Measurements from ENCODE around the gene REPS2.
A peak's percentile ranks its signal among the peaks of the same experiment; 100 is the strongest.

Gene REPS2

DNA sequence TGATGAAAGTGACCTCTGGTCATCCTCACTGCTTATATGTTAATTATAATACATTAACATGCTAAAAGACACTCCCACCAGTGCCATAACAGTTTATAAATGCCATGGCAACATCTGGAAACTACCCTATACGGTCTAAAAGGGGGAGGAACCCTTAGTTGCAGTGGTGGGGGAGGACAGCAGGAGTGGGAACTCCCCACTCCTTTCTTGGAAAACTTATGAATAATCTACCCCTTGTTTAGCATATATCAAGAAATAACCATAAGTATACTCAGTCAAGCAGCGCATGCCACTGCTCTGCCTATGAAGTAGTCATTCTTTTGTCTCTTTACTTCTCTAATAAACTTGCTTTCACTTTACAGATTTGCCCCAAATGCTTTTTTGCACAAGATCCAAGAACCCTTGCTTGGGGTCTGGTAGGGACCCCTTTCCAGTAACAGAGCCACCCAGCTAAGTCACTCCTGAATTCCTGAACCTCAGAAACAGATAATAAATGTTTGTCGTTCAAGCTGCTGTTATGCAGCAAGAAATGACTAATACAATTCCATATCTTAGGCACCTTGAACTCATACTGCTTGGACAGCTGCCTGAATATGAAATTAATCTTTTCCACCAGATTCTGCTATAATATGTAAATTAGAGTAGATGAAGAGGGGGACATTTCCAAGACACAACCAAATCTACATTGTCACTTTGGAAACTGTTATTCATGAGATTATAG lies 14.4 kb upstream of the REPS2 start:
- H3K36me3 ChIP-seq (ENCODE audit: control insufficient read depth, low read length), result no peaks in the 10 kb centered on the region
- no peaks in the 10 kb centered on the region for H4K20me1 ChIP-seq (ENCODE audit: control insufficient read depth, insufficient read depth, low read depth, low read length)
- H3K79me2 ChIP-seq (ENCODE audit: control insufficient read depth, low read length), result no peaks in the 10 kb centered on the region
- no peaks in the 10 kb centered on the region for H3K9me2 ChIP-seq (replicated peaks; ENCODE audit: control insufficient read depth, low read length)
- H3K27ac ChIP-seq (ENCODE audit: low read depth, low read length), result no peak overlapping the region
- no peaks in the 10 kb centered on the region for H3K4me1 ChIP-seq (ENCODE audit: control insufficient read depth, low read length)
- H3K4me3 ChIP-seq (ENCODE audit: low read length), result no peak overlapping the region
- no peaks in the 10 kb centered on the region for H3K9me3 ChIP-seq (ENCODE audit: control insufficient read depth, insufficient read depth, low read length)
- H3F3A ChIP-seq (ENCODE audit: control insufficient read depth, insufficient read depth), result no peaks in the 10 kb centered on the region
- no peaks in the 10 kb centered on the region; the same call in 1 of the 2 replicates for H3K27me3 ChIP-seq (ENCODE audit: control insufficient read depth, low read length)
- H3K4me2 ChIP-seq (ENCODE audit: low read length), result no peak overlapping the region
- TF ChIP-seq, protein P1, sequence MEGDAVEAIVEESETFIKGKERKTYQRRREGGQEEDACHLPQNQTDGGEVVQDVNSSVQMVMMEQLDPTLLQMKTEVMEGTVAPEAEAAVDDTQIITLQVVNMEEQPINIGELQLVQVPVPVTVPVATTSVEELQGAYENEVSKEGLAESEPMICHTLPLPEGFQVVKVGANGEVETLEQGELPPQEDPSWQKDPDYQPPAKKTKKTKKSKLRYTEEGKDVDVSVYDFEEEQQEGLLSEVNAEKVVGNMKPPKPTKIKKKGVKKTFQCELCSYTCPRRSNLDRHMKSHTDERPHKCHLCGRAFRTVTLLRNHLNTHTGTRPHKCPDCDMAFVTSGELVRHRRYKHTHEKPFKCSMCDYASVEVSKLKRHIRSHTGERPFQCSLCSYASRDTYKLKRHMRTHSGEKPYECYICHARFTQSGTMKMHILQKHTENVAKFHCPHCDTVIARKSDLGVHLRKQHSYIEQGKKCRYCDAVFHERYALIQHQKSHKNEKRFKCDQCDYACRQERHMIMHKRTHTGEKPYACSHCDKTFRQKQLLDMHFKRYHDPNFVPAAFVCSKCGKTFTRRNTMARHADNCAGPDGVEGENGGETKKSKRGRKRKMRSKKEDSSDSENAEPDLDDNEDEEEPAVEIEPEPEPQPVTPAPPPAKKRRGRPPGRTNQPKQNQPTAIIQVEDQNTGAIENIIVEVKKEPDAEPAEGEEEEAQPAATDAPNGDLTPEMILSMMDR (IDR thresholded peaks at IDR 0.05; ENCODE audit: low read depth, low read length, poor library complexity, severe bottlenecking), result no peak
- no peak for TF ChIP-seq EZH2phosphoT487 (IDR thresholded peaks at IDR 0.05; ENCODE audit: borderline replicate concordance, low read length)

DNA sequence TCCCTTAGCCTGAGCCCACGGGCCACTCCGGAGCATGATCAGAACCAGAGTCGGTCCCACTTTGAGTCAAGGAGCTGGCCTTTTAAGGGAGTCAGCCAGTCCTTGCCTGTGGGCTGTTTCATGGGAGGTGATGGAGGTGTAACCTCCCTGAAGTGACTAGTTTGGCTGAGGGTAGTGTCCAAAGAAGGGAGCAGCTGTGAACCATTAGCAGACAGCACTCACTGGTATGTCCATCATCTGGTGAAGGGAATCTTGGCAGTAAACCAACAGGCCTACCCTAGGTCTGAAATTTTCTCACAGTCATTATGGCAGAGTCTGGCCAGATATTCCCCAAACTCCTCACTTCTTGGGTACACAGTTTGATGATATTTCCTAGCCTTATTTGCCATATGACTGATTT lies 12.3 kb upstream of the REPS2 start:
- Histone ChIP-seq H3K27ac (ENCODE audit: low read depth, low read length) (no peak overlapping the region), H3K4me3 (ENCODE audit: low read length) (no peak overlapping the region), H3K9me3 (ENCODE audit: control insufficient read depth, insufficient read depth, low read length) (no peaks in the 10 kb centered on the region), H3K4me1 (ENCODE audit: control insufficient read depth, low read length) (no peaks in the 10 kb centered on the region), H3K79me2 (ENCODE audit: control insufficient read depth, low read length) (no peaks in the 10 kb centered on the region), H3K4me2 (ENCODE audit: low read length) (no peak overlapping the region), H3K27me3 (ENCODE audit: control insufficient read depth, low read length) (no peaks in the 10 kb centered on the region; the same call in 1 of the 2 replicates), H4K20me1 (ENCODE audit: control insufficient read depth, insufficient read depth, low read depth, low read length) (no peaks in the 10 kb centered on the region), H3F3A (ENCODE audit: control insufficient read depth, insufficient read depth) (no peaks in the 10 kb centered on the region), H3K36me3 (ENCODE audit: control insufficient read depth, low read length) (no peaks in the 10 kb centered on the region), H3K9me2 (replicated peaks; ENCODE audit: control insufficient read depth, low read length) (no peaks in the 10 kb centered on the region)
- TF ChIP-seq, protein P1 (IDR thresholded peaks at IDR 0.05; ENCODE audit: low read depth, low read length, poor library complexity, severe bottlenecking), result no peak
- no peak for TF ChIP-seq EZH2phosphoT487 (IDR thresholded peaks at IDR 0.05; ENCODE audit: borderline replicate concordance, low read length)

DNA sequence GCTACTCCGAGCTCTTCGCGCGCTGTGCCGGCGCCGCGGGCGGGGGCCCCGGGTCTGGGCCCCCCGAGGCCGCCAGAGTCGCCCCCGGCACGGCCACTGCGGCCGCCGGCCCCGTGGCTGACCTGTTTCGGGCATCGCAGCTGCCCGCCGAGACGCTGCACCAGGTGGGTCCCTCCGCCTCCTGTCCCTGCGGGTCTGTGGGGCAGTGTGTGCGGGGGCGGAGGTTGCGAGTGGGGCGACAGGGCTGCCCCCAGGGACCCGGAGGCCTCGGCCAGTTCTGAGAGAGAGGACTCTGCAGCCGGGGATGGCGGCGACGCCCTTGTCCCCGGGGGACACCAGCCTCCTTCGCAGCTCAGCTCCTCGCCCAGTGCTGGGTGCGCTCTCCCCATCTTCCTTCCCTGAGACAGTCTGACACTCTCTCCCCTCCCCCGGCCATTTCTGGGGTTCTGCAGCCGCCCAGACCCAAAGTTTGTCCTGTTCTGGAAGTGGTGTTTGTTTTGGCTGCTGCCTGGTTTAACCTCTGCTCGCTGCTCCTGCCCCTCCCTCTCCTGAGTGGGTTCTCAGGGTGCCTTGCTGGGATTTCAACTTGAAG lies 609 bp downstream of the REPS2 start:
- TF ChIP-seq, protein P1 (IDR thresholded peaks at IDR 0.05; ENCODE audit: low read depth, low read length, poor library complexity, severe bottlenecking), result no peak
- no peak for TF ChIP-seq EZH2phosphoT487 (IDR thresholded peaks at IDR 0.05; ENCODE audit: borderline replicate concordance, low read length)
- H3K27ac ChIP-seq (ENCODE audit: low read depth, low read length), result no peak overlapping the region
- peaks cover 19% of the 10 kb centered on the region for H3K27me3 ChIP-seq (ENCODE audit: control insufficient read depth, low read length)
- H3F3A ChIP-seq (ENCODE audit: control insufficient read depth, insufficient read depth), result no peaks in the 10 kb centered on the region
- H3K4me2 ChIP-seq (ENCODE audit: low read length), result peak overlapping the region; percentile 60
- H4K20me1 ChIP-seq (ENCODE audit: control insufficient read depth, insufficient read depth, low read depth, low read length), result no peaks in the 10 kb centered on the region
- no peaks in the 10 kb centered on the region for H3K79me2 ChIP-seq (ENCODE audit: control insufficient read depth, low read length)
- no peaks in the 10 kb centered on the region for H3K9me2 ChIP-seq (replicated peaks; ENCODE audit: control insufficient read depth, low read length)
- H3K4me3 ChIP-seq (ENCODE audit: low read length), result peak overlapping the region; percentile 63
- H3K9me3 ChIP-seq (ENCODE audit: control insufficient read depth, insufficient read depth, low read length), result no peaks in the 10 kb centered on the region
- no peaks in the 10 kb centered on the region for H3K36me3 ChIP-seq (ENCODE audit: control insufficient read depth, low read length)
- H3K4me1 ChIP-seq (ENCODE audit: control insufficient read depth, low read length), result peaks cover 8% of the 10 kb centered on the region

All from DOHH2 (cell line).